Activated effector memory CD4-positive, alpha-beta T cell treated with Interleukin-2 at 50 U/mL for 16 hours (primary cell): ENCODE measurements around the gene FECH.

ENCODE experiments used
- DNase-seq: peaks from one replicate; pipeline ENCODE4 v3.0.0-alpha.2; 2020

Gene FECH

DNA sequence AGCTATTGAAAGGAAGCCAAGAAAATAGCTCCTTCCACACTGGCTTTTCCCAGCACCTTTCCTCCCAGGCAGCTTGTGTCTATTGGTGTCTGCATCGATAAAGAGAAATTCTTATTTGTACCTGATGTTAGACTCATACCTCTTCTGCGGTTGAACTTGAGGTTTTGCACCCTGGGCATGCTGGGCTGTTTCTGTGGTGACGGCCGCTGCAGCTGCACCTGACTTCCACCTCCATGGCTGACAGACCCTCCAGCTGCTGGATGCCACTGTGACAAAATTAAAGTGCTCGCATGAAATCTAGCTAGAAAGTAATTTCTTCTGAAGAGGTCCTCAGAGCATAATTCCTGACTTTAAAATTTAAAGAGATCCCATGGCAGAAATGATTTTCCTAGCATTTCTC lies 6.6 kb downstream of the FECH start:
- DNase-seq: no peak

DNA sequence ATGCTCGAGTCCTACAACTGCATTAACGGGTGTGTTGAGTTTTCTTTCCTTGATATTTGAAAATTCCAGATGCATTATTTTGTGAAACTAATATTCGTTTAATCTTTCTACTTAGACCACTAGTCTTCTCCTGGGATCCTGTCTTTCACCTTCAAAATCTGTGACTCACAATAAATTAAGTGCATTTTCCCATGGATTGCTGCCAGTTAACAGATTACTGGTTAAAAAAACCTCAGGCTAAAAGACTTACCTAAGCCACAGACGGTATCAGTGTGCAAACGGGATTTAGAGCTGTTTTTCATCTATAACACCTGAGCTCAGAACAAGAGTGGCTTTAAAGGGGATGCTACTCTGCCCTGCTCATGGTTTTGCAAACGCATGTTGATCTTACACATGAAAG lies 10.2 kb downstream of the FECH start:
- DNase-seq: no peak

DNA sequence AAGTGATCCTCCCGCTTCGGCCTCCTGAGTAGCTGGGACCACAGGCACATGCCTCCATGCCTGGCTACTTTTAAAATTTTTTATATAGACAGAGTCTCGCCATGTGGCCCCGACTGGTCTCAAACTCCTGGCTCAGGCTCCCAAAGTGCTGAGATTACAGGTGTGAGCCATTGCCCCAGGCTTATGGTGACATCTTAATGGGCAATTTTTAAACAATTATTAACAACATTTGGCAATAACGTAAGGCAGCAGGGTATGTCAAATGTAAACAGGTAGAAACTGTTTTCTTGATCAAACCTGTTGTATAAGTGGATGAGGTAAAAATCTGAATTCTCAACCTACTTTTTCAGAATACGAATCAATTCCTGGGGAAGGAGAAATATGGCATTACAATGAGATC lies 11.0 kb downstream of the FECH start:
- no peak for DNase-seq

DNA sequence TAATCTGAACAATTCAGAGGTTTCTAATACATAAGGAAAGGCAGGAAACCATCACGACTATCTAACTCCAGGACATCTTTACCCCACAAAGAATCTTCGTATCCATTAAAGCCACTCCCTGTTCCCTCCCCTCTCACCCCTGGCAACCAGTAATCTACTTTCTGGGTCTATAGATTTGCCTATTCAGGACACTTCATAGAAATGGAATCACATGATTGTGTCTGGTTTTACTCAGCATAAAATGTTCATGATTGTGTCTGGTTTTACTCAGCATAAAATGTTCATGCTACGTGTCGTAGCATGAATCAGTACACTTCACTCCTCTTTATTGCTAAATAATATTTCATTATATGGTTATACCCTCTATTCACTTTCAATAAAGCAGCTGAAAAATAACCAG lies 11.6 kb downstream of the FECH start:
- no peak for DNase-seq

DNA sequence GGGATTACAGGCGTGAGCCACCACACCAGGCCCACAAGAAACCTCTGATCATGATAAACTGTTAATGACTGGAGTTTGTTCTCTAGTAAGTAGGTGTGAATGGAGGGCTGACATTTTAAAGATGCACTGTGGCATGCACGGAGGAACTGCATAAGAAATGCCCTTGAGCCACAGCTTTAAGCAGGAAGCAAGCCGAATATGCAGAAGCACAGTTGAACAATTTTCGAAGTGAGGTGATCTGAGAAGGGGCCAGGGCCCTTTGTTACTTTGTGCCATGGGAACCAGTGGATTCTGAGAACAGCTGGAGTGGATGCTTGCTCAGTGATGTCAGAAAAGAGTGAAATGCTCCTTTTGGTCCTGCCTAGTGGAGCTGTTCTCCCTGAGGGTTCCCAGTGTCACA lies 16.3 kb downstream of the FECH start:
- no peak for DNase-seq

DNA sequence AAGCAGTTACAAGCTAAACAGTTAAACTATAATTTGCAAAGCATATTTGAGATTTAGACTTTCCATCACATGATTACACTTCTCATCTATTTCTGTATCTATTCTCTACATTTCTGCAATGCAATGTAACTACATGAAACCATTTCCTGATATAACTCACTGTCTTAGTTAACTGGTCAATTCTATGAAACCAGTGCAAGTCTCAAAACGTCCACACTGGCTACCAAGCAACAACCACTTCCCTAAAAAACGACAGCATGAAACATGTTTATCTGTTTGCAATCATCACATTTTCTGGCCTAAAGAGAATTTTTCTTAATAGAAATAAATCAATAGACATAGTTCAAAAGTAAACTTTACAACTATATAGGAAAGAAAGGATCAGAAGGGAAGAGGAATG lies 17.4 kb downstream of the FECH start:
- no peak for DNase-seq

DNA sequence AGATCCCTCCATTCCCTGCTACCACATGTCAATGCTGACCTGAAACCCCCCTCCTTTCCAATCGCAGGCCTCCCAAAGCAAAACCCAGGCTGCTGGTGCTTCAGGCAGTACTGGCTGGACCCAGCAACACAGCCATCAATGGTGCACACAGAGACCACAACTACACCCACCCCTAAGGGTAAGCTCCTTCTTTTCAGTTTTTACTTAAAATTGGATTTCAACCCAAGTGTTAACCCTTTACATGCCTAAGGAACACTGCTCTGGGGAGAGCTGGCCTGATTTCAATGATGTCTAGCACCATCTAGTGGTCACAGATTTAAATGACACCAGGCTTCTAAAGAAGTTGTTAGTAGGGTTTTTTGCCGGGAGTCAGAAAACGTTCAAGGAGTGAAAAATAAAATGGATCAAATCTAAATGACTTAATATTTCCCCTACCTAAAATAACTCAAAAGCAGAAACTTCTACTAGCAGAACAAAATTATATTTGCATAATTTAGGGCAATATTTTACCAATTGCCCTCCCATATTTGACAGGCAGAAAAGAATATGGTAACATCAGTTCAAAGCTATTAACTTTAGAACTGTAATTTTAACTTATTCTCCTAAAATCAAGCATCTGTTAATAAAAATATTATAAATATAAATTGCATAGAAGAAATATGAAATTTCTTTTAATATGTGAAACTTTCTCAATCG lies 24.6 kb downstream of the FECH start:
- DNase-seq: no peak

DNA sequence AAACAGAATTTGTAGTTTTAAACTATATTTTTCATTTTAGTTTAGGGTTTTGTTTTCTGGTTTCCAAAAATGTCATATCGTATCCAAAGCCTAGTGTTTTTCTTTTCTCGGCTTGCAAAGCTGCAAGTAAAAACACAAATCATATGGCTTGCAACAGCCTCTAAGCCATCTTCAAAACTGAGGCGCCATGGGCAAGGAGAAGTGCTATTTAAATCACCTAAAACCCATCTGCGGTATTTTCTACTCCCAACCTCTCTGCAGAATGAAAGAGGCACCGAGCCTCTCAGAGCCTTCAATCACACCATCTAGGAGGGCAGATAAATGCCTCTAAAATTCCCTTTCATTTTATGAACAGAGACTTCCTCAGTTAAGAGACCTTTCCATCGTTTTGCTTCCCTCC lies 25.2 kb downstream of the FECH start:
- DNase-seq: no peak

DNA sequence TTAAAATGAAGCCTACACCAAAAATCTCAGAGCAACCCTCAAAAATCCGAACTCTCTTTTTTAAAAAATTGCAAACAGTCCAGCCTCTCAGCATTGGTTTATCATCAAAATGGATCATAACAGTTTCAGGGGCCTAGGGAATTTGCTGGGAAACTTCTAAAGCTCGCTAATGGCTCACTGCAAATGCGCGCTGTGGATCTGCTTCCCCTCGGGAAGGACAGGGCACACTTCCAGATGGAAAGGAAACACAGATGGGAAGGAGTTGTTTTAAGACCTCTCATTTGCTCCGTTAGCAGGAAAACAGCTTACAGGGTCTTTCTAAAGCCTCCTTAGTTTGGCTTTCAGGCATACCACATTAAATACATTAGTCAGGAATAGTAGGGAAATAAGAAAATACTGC lies 27.2 kb downstream of the FECH start:
- no peak for DNase-seq

DNA sequence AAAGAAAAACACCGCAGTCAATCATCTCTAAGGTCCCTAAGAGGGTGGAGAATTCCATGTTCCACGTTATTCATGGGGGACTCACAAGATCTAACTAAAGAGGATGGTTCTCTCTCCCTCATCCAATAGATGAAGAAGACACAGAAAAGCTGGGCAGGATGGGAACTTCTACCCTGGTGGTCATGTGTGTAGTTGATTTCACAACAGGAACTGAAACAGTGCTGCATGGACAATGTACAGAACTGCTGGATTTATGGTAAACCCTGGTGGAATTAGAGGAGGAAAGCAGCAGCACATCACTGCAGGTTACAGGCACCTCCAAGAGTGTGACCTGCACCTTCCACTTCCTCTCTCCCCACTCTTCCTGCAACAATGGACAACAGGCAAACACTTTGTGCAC lies 31.4 kb downstream of the FECH start:
- no peak for DNase-seq

DNA sequence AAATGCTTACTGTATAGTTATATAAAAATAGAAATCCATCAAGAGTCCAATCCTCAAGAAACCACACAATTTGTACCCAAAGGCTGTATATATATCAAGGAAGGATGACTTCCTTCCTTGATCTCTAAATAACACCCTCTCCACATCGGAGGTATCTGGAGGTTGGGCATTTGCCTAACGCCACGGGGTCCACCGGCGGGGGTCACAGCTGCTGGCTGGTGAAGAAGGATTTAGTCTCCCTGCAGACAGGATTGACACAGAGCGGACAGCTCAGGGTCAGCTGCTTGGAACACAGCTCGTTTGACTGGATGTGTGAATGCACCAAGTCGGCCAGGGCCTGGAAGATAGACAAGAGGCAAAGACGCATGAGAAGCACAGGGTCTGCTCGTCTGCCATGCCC lies 36.0 kb downstream of the FECH start:
- DNase-seq: no peak

DNA sequence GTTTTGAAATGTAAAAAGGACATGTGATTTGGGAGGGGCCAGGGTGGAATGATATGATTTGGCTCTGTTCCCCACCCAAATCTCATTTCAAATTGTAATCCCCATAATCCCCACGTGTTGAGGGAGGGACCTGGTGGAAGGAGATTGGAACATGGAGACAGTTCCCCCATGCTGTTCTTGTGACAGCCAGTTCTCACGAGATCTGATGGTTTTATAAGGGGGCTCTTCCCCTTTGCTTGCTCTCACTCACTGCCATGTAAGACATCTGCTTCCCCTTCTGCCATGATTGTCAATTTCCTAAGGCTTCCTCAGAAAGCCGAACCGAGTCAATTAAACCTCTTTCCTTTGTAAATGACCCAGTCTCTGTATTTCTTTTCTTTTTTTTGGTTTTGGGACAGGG lies 39.2 kb downstream of the FECH start:
- DNase-seq: no peak

DNA sequence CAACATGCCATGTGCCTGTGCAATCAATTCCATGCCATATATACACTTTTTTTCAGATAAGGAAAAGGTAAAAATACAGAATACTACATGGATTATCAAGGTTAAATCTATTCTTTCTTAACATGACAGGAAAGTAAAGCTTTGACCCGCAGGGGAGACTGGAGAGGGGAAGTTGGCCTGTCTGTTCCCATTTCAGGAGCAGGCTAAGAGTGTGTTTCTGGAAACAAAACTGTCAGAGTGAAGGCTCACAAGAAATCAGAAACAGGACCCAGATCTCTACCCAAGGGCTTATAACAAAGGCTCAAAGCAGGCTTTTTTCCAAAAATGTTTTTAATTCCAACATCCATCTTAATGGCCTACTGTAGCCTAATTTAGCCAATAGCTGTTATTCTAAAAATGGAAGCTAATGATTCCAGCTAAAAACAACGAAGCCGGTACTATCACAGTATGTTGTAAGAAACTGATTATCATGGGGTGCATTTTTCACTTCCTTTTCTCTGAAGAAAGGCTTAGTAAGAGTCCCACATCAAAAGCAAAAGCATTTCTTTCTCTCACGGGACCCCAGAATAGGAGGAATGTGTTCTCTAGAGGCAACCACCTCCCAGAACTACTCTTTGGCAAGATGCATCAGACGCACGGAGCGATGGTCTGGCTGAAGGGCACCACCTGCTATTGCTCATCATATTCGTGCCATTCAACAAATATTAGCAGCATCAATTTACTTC lies 41.4 kb downstream of the FECH start:
- DNase-seq: no peak

DNA sequence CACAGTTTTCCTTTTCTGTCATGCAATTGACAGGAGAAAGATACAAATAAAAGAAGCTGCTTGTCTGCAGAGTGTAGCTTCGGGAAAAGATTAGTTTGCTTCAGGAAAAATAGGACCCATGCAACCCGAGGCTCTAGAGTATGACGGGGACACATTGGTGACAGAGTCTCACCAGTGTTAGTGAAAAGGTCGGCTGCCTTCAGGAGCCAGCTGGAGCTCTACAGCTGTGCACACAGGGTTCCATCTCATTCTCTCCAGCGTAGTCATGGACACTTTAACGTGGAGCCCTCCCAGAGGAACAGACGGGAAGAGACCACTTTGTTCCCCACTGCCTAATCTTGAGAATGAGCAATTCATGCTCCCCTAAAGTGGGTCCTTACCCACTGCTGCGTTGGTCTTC lies 42.9 kb downstream of the FECH start:
- no peak for DNase-seq

DNA sequence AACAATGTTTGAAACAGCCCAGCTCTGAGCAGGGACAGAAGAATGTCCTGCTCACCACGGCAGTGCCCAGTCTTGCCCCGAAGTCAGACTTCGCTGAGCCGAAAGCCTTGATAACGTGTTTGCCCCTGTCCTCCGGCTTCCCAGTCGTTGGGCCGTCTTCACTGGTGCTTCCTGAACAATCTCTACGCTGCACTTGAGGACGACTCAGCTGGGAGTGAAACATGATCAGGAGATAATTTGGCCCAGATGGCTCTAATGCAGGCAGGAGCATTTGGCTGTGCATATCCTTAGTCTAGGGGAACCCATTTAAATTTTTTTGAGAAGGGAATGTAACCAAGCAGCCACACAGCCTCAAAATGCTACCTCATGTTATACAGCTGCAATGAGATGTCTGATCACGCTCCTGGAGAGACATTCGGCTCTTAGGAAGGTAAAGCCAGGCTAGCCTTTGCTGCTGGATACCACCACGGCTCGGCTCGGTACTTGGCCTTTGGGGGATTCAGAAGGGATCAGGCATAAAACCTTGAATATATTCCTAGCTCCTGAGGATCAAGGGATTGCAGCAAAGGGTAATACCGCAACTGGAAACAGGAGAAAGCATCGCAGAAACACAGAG lies 43.6 kb downstream of the FECH start:
- no peak for DNase-seq

DNA sequence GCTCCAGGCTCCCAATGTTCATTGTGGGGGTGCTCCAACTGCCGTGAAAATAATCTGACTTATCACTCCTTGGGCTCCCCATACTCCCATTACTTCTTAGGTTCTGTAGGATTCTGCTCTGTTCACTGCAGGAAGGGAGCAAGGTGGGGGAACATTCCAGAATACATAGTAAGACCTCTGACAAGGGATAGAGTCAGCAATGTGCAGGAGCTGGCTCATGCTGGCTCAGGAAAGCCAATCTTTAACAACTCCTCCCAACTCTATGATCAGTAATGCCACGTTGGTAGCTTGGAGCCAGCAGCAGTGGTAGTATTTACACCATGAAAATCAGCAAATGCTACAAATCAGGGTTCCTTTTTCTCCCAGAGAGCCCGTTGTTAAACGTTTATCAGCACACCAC lies 44.4 kb downstream of the FECH start:
- DNase-seq: no peak

DNA sequence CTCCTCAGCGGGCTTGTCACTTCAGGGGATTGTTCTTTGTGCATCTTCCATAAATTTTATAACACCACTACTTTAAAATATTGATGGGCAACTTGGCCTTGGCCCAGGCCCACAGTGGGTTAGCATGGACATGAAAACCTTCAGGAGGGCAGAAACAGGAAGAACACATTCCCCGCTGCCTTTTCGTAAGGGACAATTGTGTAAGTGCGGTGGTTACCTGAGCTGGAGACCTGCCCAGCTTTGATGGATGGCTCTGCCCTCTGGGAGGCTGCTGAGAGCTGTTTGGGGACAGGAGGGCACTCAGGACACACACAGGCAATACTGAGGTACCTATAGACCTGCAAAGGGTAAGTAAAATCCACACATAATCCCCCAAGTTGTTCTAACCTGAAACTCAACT lies 46.8 kb downstream of the FECH start:
- no peak for DNase-seq

DNA sequence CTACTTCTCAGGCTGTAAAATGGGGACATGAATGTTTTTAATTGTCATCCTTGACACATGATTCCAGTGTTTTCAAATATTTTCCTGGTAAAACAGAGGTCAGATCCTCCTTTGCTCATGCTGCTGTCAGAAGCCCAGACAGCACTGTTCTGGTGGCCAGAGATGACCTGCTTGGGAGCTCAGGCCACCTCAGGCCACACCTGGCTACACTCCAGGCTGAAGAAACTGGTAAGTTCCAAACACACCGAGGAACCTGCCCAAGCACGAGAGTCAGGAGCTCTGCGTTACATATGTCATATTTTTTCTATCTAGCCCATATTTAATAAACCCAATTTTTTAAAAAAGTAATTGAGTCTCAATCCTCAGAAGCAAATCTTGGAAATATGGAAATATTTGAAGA lies 47.9 kb downstream of the FECH start:
- no peak for DNase-seq

DNA sequence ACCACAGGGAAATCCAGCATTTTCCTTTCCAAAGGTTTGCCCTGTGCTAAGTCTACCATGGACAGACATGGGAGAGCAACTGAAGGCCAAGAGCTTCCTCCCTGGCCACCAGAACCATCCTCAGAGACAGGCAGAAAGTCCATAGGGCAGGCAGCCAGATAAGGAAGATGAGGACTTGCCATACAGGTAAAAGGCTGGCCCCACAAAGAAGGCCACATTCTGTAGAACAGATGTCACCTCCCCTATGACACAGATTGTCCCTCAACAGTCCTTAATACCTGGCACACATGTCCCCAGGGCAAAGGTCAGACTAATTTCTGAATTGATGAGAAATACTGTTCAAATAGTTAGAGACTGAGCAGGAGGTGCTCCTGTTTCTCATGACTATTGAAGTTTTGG lies 52.0 kb downstream of the FECH start:
- no peak for DNase-seq

DNA sequence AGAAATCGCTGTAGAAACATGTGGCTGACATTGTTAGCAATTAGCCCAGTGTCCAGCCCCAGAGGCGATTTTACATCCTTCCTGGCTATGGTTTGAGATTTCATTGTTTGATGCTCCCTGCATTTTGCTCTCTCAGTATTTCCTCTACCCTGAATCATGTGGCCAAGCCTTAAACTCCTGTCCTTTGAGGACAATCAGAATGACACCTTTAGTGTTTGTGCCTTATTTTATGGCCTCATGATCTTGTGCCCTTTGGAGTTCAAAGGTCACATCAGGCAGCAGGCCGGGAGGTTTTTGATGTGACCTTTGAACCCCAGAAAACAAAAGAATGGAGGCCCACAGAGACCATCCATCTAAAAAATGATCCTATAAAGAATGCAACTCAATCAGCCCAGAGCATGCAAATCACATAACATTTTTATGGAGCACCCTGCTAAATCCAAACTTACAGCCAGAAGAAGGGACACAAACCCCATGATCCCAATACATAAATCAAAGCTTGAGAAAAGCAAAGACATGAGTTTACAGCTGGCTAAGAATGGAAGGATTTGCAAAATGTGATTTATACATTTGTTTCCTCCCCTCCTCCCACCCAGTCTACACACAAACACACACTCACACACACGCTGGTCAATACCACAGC lies 52.5 kb downstream of the FECH start:
- no peak for DNase-seq

DNA sequence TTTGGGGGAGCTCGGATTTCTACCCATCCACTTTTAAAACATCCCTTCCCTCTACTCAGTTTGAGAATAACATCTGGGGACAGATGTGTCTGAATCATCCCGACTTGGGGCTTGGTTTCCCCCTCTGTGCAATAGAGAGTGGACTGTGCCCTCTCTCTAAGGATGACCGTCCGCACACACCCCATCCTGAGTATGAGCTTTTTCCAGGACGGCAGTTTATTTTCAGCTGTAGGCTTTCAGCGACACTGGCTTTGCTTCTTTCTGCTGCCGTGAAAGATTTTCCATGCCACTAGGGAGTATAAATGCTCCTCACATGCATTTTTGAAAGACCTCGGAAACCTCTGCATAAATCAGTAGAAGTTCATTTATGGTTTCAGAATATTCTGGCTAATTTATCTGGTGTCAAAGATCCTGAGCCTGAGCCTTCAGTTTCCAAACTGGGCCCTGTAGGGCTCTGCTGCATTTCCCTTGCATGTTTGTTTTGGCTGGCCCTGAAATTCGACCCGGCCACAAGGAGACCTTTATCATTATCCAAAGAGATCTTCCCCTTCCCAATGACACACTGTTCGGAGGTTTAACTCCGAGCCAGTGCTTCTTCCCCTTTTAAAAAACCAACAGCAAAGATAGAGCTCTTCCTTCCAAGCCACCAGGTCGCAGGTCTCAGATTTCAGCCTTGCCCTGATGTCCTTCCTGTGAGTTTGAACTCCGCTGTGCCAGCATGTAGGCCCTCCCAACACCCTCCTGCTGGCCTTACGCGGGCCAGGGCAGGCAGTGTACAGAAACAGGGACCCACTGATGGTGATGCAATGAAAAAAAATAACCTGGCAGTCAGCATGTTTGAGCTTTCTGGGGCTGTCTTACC lies 53.3 kb downstream of the FECH start:
- DNase-seq: no peak

DNA sequence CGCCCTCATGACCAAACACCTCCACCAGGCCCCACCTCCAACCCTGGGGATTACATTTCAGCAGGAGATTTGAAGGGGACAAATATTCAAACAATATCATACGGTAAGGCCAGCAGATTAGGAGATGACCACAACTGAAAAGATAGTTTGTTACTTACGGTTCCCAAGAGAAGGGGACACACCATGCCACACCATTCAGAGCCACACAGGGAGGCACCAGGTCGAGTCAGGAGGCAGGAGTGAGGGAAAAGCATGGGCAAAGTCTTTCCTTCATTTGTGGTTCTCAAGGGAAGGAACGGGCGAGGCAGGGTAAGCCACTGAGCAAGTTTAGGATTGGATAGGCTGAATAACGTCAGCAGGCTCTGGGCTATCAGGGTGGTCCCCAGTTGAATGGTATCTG lies 57.4 kb downstream of the FECH start:
- no peak for DNase-seq
